NT2/D1 (cell line): ENCODE data around the gene RIPK3.

ENCODE experiments used
- SUZ12 ChIP-seq: IDR thresholded peaks from 2 replicates; pipeline ENCODE4 v1.6.1; 2011; ENCODE audit not compliant: insufficient read length, insufficient read depth; ENCODE audit errors: extremely low read depth
- YY1 ChIP-seq: IDR thresholded peaks from 2 replicates; pipeline ENCODE4 v1.6.1; 2011; ENCODE audit not compliant: insufficient read length, insufficient read depth
- ZNF274 ChIP-seq: IDR thresholded peaks from 2 replicates; pipeline ENCODE4 v1.6.1; 2011; ENCODE audit warnings: mild to moderate bottlenecking, low read depth, low read length

- TF ChIP-seq YY1, result no peak
- TF ChIP-seq ZNF274, result no peak
- no peak for TF ChIP-seq SUZ12
These were observed 25.1 kb upstream of the RIPK3 start for GRCh38 chr14:24364841-24365240.
